ENCODE results near the gene C2orf15. TPM values are rescaled to one million over a fixed set of nuclear protein-coding genes. Genes with fewer than 3 reads are reported as not detected.

C2orf15 gene
- total and polyA plus RNA-seq, 9 of the 15 experiments (the other 6 are each of a cell fraction or from before 2014, with no cell fraction given): 0.04 to 0.27 (median 0.15) TPM; not detected in 1

DNA sequence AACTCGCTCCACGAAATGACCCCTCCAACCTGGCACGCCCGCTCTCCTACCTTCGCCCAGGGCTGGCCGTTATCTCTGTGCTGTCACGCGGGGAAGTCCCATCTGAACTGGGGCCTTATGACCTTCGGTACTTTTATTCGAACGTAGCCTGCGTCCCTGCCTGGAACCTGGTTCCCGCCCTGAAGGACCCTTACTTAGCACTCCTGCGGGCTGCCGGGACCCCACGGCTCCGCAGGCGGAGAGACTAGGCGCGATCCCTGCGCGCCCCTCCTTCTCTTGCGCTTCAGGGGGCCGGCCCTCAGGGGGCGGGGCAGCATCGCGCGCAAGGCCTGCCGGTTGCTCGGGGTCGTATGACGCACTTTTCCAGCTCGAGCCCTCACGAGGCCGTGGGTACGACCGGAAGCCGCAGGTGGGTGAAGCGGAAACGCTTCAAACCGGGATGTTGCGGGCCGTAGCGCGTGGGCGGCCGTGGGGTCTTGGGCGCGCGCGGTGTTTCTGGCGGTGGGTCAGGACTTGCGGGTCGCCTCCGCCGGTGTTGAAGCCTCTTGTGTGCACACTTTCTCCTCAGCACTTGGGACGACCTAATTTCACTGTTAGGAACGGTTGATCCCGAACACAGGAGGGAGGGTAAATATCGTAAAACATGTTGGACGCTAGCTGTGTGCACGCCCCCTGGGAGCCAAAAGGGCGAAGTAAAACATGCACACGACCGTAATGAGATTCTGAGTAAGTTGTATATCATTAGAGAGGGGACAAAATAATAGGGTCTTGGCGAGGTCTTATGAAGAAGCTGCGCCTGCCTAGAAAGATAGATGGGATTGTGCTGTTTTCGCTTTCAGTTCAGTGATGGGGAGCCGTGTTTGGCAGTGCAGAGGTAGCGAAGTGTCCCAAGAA lies 13.4 kb downstream of the C2orf15 start, which contains the start of the genes LIPT1 and TSGA10 (continued):
- TF ChIP-seq, protein P1, sequence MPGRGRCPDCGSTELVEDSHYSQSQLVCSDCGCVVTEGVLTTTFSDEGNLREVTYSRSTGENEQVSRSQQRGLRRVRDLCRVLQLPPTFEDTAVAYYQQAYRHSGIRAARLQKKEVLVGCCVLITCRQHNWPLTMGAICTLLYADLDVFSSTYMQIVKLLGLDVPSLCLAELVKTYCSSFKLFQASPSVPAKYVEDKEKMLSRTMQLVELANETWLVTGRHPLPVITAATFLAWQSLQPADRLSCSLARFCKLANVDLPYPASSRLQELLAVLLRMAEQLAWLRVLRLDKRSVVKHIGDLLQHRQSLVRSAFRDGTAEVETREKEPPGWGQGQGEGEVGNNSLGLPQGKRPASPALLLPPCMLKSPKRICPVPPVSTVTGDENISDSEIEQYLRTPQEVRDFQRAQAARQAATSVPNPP (IDR thresholded peaks at IDR 0.05; ENCODE audit: borderline replicate concordance, insufficient read depth, insufficient read length): no peak
- 0 out of 2 replicates have a peak, but pooled peaks have one; percentile 26 for TF ChIP-seq TEAD4 (IDR thresholded peaks at IDR 0.05; ENCODE audit: low read length)
- no peak for TF ChIP-seq TEAD4 (CRISPR knock-in tag; IDR thresholded peaks at IDR 0.05; ENCODE audit: borderline replicate concordance)
- no peak for TF ChIP-seq NR4A1 (CRISPR knock-in tag; IDR thresholded peaks at IDR 0.05)
- TF ChIP-seq NR4A1 (tag; IDR thresholded peaks at IDR 0.05): 0 out of 2 replicates have a peak, but pooled peaks have one; percentile 19
- TF ChIP-seq, protein P2, sequence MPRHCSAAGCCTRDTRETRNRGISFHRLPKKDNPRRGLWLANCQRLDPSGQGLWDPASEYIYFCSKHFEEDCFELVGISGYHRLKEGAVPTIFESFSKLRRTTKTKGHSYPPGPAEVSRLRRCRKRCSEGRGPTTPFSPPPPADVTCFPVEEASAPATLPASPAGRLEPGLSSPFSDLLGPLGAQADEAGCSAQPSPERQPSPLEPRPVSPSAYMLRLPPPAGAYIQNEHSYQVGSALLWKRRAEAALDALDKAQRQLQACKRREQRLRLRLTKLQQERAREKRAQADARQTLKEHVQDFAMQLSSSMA (CRISPR knock-in tag; IDR thresholded peaks at IDR 0.05): no peak
- TF ChIP-seq, protein P3, sequence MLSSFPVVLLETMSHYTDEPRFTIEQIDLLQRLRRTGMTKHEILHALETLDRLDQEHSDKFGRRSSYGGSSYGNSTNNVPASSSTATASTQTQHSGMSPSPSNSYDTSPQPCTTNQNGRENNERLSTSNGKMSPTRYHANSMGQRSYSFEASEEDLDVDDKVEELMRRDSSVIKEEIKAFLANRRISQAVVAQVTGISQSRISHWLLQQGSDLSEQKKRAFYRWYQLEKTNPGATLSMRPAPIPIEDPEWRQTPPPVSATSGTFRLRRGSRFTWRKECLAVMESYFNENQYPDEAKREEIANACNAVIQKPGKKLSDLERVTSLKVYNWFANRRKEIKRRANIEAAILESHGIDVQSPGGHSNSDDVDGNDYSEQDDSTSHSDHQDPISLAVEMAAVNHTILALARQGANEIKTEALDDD (IDR thresholded peaks at IDR 0.05): no peak; the same call in 1 of the 2 replicates
- TF ChIP-seq, protein P4, sequence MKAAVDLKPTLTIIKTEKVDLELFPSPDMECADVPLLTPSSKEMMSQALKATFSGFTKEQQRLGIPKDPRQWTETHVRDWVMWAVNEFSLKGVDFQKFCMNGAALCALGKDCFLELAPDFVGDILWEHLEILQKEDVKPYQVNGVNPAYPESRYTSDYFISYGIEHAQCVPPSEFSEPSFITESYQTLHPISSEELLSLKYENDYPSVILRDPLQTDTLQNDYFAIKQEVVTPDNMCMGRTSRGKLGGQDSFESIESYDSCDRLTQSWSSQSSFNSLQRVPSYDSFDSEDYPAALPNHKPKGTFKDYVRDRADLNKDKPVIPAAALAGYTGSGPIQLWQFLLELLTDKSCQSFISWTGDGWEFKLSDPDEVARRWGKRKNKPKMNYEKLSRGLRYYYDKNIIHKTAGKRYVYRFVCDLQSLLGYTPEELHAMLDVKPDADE (conservative IDR thresholded peaks at IDR 0.05; ENCODE audit: control insufficient read depth, low read depth, low read length): peak; percentile 47; the same call in 1 of the 2 replicates
- TF ChIP-seq NONO (IDR thresholded peaks at IDR 0.05; ENCODE audit: low read depth in 2 of 2, low read length in 1 of 2): peak; percentile 10 to 41; a peak in 1 of 4 replicates
- TF ChIP-seq, protein P5, sequence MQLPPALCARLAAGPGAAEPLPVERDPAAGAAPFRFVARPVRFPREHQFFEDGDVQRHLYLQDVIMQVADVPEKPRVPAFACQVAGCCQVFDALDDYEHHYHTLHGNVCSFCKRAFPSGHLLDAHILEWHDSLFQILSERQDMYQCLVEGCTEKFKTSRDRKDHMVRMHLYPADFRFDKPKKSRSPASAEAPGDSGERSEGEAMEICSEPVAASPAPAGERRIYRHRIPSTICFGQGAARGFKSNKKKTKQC (CRISPR knock-in tag; IDR thresholded peaks at IDR 0.05): peak; percentile 60; the same call in 1 of the 2 replicates
- TF ChIP-seq, protein P6, sequence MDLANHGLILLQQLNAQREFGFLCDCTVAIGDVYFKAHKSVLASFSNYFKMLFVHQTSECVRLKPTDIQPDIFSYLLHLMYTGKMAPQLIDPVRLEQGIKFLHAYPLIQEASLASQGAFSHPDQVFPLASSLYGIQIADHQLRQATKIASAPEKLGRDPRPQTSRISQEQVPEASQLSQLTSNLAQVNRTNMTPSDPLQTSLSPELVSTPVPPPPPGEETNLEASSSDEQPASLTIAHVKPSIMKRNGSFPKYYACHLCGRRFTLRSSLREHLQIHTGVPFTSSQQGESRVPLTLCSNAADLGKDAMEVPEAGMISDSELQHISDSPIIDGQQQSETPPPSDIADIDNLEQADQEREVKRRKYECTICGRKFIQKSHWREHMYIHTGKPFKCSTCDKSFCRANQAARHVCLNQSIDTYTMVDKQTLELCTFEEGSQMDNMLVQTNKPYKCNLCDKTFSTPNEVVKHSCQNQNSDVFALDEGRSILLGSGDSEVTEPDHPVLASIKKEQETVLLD (IDR thresholded peaks at IDR 0.05): no peak
- TF ChIP-seq ZNF57 (CRISPR knock-in tag; IDR thresholded peaks at IDR 0.05): no peak
- TF ChIP-seq, protein P7, sequence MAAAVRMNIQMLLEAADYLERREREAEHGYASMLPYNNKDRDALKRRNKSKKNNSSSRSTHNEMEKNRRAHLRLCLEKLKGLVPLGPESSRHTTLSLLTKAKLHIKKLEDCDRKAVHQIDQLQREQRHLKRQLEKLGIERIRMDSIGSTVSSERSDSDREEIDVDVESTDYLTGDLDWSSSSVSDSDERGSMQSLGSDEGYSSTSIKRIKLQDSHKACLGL (CRISPR knock-in tag; IDR thresholded peaks at IDR 0.05; ENCODE audit: borderline replicate concordance, poor library complexity, severe bottlenecking): peak; percentile 64
- no peak for TF ChIP-seq ZNF778 (CRISPR knock-in tag; IDR thresholded peaks at IDR 0.05)
- peak; percentile 5; the same call in 1 of the 2 replicates for TF ChIP-seq NCOR1 (IDR thresholded peaks at IDR 0.05)
